ENCODE data around the gene AP1M1.

- TF ChIP-seq CTCF (IDR thresholded peaks at IDR 0.05; ENCODE audit: poor library complexity) (no peak), EZH2 (IDR thresholded peaks at IDR 0.05; ENCODE audit: borderline replicate concordance) (no peak)
Observed at GRCh38 chr19:16290692-16291091, 93.0 kb downstream of the AP1M1 start.

Measured in hepatocyte (in vitro differentiated cells).